Mammary epithelial cell (primary cell): ENCODE results near the gene ZNF274.

Experiments
- CTCF ChIP-seq, 2 donors: IDR thresholded peaks in 1 of 2; conservative IDR thresholded peaks in 1 of 2; 2 replicates each; pipeline ENCODE4 v1.5.1; 2011 to 2012; ENCODE audit warnings: inconsistent platforms in 2 of 2, low read length in 2 of 2, mild to moderate bottlenecking in 2 of 2, control low read depth in 1 of 2, low read depth in 1 of 2; ENCODE audit not compliant: insufficient read depth in 1 of 2; ENCODE audit errors: extremely low read depth in 1 of 2
- EZH2 ChIP-seq: IDR thresholded peaks from 2 replicates; pipeline ENCODE4 v1.6.1; 2012; ENCODE audit warnings: low read length, inconsistent platforms, borderline replicate concordance

GRCh38 chr19:58183817-58184215 lies 955 bp downstream of the ZNF274 start:
- TF ChIP-seq CTCF (conservative IDR thresholded peaks at IDR 0.05 in 1 of 2, IDR thresholded peaks at IDR 0.05 in 1 of 2; ENCODE audit: extremely low read depth in 1 of 2, insufficient read depth in 1 of 2, low read depth in 1 of 2, low read length in 2 of 2) (no peak), EZH2 (no peak)
